Brain microvascular endothelial cell (primary cell): ENCODE measurements around the gene DDX1.

Experiments
- DNase-seq: peaks from one replicate; pipeline ENCODE4 v3.0.0-alpha.2; 2020
- H3K27ac ChIP-seq: fragments of 250-450 bp; sonication (Bioruptor Pico); 2 replicates; pipeline ENCODE4 v1.5.1; 2020; ENCODE audit warnings: mild to moderate bottlenecking, moderate library complexity
- H3K27me3 ChIP-seq: fragments of 250-450 bp; sonication (Bioruptor Pico); replicated peaks from 2 replicates; pipeline ENCODE4 v1.5.1; 2020; ENCODE audit warnings: mild to moderate bottlenecking
- H3K36me3 ChIP-seq: fragments of 250-450 bp; sonication (Bioruptor Pico); replicated peaks from 2 replicates; pipeline ENCODE4 v1.5.1; 2020; ENCODE audit warnings: mild to moderate bottlenecking
- H3K4me3 ChIP-seq: 2 replicates; pipeline ENCODE4 v1.5.1; 2011; ENCODE audit warnings: low read depth, mild to moderate bottlenecking, control low read depth, low read length, moderate library complexity
- CTCF ChIP-seq: IDR thresholded peaks from 2 replicates; pipeline ENCODE4 v1.5.1; 2011; ENCODE audit warnings: low read depth, mild to moderate bottlenecking, moderate library complexity, low read length, control low read depth, inconsistent platforms; ENCODE audit errors: missing control alignments
- in situ Hi-C: cut with HindIII; loops from 2 replicates; pipeline ENCODE4 v1.10.0; 2017; ENCODE audit warnings: low sequenced_read_pairs, low pct_ligation_motif_present

Gene DDX1

GRCh38 chr2:15615301-15615920, 23.7 kb downstream of the DDX1 start:
- peaks cover 37% of the 10 kb centered on the region for H3K36me3 ChIP-seq
- in situ Hi-C loops = no loop called here
- no peaks in the 10 kb centered on the region for H3K27me3 ChIP-seq
- no peak overlapping the region for H3K27ac ChIP-seq
- no peak overlapping the region for H3K4me3 ChIP-seq
- no peak for TF ChIP-seq CTCF
- no peak for DNase-seq

GRCh38 chr2:15616429-15616828, 24.8 kb downstream of the DDX1 start:
- H3K36me3 ChIP-seq = peaks cover 41% of the 10 kb centered on the region
- no peak overlapping the region for H3K4me3 ChIP-seq
- no peak for TF ChIP-seq CTCF
- in situ Hi-C loops = no loop called here
- no peak for DNase-seq
- no peak overlapping the region for H3K27ac ChIP-seq
- H3K27me3 ChIP-seq = no peaks in the 10 kb centered on the region

GRCh38 chr2:15616850-15617777, 25.4 kb downstream of the DDX1 start:
- Histone ChIP-seq H3K36me3 (peaks cover 48% of the 10 kb centered on the region), H3K27me3 (no peaks in the 10 kb centered on the region), H3K4me3 (no peak overlapping the region), H3K27ac (no peak overlapping the region)
- in situ Hi-C loops = no loop called here
- no peak for DNase-seq
- no peak for TF ChIP-seq CTCF

- in situ Hi-C loops = no loop called here
Observed at GRCh38 chr2:15617778-15618448, 26.2 kb downstream of the DDX1 start.

GRCh38 chr2:15618449-15618855, 26.8 kb downstream of the DDX1 start:
- TF ChIP-seq CTCF = no peak
- DNase-seq = no peak
- no peaks in the 10 kb centered on the region for H3K27me3 ChIP-seq
- in situ Hi-C loops = no loop called here
- H3K27ac ChIP-seq = no peak overlapping the region
- no peak overlapping the region for H3K4me3 ChIP-seq
- peaks cover 56% of the 10 kb centered on the region for H3K36me3 ChIP-seq

More at GRCh38 chr2:15617778-15618448, 26.2 kb downstream of the DDX1 start:
- DNase-seq = no peak
- Histone ChIP-seq H3K4me3 (no peak overlapping the region), H3K36me3 (peaks cover 55% of the 10 kb centered on the region), H3K27ac (no peak overlapping the region), H3K27me3 (no peaks in the 10 kb centered on the region)
- no peak for TF ChIP-seq CTCF
